GM12872 (cell line): ENCODE measurements around the gene AGBL5.

ENCODE experiments used
- CTCF ChIP-seq: IDR thresholded peaks from 3 replicates; pipeline ENCODE4 v1.5.1; 2011; ENCODE audit warnings: low read depth, mild to moderate bottlenecking, low read length, moderate library complexity; ENCODE audit not compliant: insufficient read depth

Gene AGBL5

GRCh38 chr2:27038631-27039339 lies 12.7 kb upstream of the AGBL5 start:
- no peak for TF ChIP-seq CTCF

- TF ChIP-seq CTCF: no peak
These were observed 12.0 kb upstream of the AGBL5 start for GRCh38 chr2:27039426-27039825.

- no peak for TF ChIP-seq CTCF
These were observed 11.6 kb upstream of the AGBL5 start for GRCh38 chr2:27039871-27040270.

- no peak for TF ChIP-seq CTCF
These were observed 11.2 kb upstream of the AGBL5 start for GRCh38 chr2:27040282-27040681.

- TF ChIP-seq CTCF: no peak
These were observed 9.7 kb upstream of the AGBL5 start for GRCh38 chr2:27041752-27042151.

- no peak for TF ChIP-seq CTCF
These were observed 9.3 kb upstream of the AGBL5 start for GRCh38 chr2:27042159-27042661.

GRCh38 chr2:27042985-27043634 lies 8.4 kb upstream of the AGBL5 start:
- TF ChIP-seq CTCF: no peak
